HepG2 (cell line): ENCODE results near the gene HPD. TPM values are rescaled to one million over a fixed set of nuclear protein-coding genes. Genes with fewer than 3 reads are reported as not detected.

ENCODE experiments used
- ATAC-seq: fragments of 200-7000 bp; cut with Tn5 transposase; 3 replicates; pipeline ENCODE4 v1.9.1; 2020; ENCODE audit warnings: mild to moderate bottlenecking, moderate library complexity
- BruUV-seq: library from RNA; stranded (reverse); fragments of 400-500 nt; replicated peaks from 2 replicates; lab custom pipeline; 2021; lab: Mats Ljungman, UMichigan
- CTCF ChIA-PET: fragments of 300-600 bp; formaldehyde crosslinking; extraction: SDS; loops from one replicate; lab custom pipeline; 2021; ENCODE audit warnings: low total read pairs, inconsistent platforms, low intra/inter-chr PET ratio; lab: Yijun Ruan, JAX
- POLR2A ChIA-PET: fragments of 350-600 bp; sonication (Branson Sonifier 250); formaldehyde crosslinking; loops from one replicate; lab custom pipeline; 2020; ENCODE audit warnings: antibody characterized with exemption, inconsistent platforms; lab: Yijun Ruan, JAX
- DNase-seq: peaks from one replicate; pipeline ENCODE4 v3.0.0-alpha.2; 2015; ENCODE audit warnings: low spot score
- FAIRE-seq: peaks from 3 replicates; lab custom pipeline; 2011; peaks lifted over from hg19 to GRCh38; lab: Jason Lieb, UNC
- H2AFZ ChIP-seq: one replicate; pipeline ENCODE4 v1.6.1; 2011; ENCODE audit warnings: low read length, inconsistent platforms
- H3K27ac ChIP-seq: fragments of 300-600 bp; 3 replicates; pipeline ENCODE4 v1.8.0; 2011; ENCODE audit warnings: mixed run types, mild to moderate bottlenecking, mixed read lengths, low read length, inconsistent platforms; ENCODE audit not compliant: insufficient read depth; ENCODE audit errors: extremely low read length
- H3K27me3 ChIP-seq, 2 experiments: fragments of 200-600 bp in 1 of 2; 2 replicates in 1 of 2; 3 replicates in 1 of 2; pipeline versions ENCODE4 v1.6.0 to v1.8.0; 2011; ENCODE audit warnings: low read length in 2 of 2, mild to moderate bottlenecking in 2 of 2, moderate library complexity in 2 of 2, inconsistent platforms in 1 of 2; ENCODE audit not compliant: insufficient read depth in 2 of 2, control insufficient read depth in 1 of 2
- H3K36me3 ChIP-seq, 2 experiments: fragments of 200-600 bp in 1 of 2; replicated peaks in 1 of 2; 2 replicates in 1 of 2; 3 replicates in 1 of 2; pipeline versions ENCODE4 v1.5.1 to v1.8.0; 2011; ENCODE audit warnings: low read length in 2 of 2, inconsistent platforms in 1 of 2; ENCODE audit not compliant: insufficient read depth in 2 of 2, control insufficient read depth in 1 of 2
- H3K4me1 ChIP-seq: 2 replicates; pipeline ENCODE4 v1.5.1; 2012; ENCODE audit warnings: low read length, inconsistent platforms; ENCODE audit not compliant: insufficient read depth
- H3K4me2 ChIP-seq: 2 replicates; pipeline ENCODE4 v1.6.0; 2011; ENCODE audit warnings: low read depth, low read length, inconsistent platforms
- H3K4me3 ChIP-seq, 3 experiments: fragments of 200-600 bp in 1 of 3; sonication (generic), shearing (Covaris generic) in 1 of 3; replicated peaks in 1 of 3; 2 replicates each; pipeline ENCODE4 v1.5.1; 2011 to 2016; ENCODE audit warnings: low read length in 3 of 3, inconsistent platforms in 2 of 3, low read depth in 2 of 3, mild to moderate bottlenecking in 2 of 3, control low read depth in 1 of 3, mixed read lengths in 1 of 3; ENCODE audit not compliant: insufficient read depth in 1 of 3
- H3K79me2 ChIP-seq: one replicate; pipeline ENCODE4 v1.6.1; 2011; ENCODE audit warnings: low read length, inconsistent platforms; ENCODE audit not compliant: insufficient read depth
- H3K9ac ChIP-seq: 2 replicates; pipeline ENCODE4 v1.6.0; 2011; ENCODE audit warnings: mild to moderate bottlenecking, low read depth, low read length, inconsistent platforms; ENCODE audit not compliant: insufficient read depth
- H3K9me3 ChIP-seq: 2 replicates; pipeline ENCODE4 v1.5.1; 2012; ENCODE audit warnings: mild to moderate bottlenecking, low read length
- H4K20me1 ChIP-seq: 2 replicates; pipeline ENCODE4 v1.6.0; 2011; ENCODE audit warnings: inconsistent platforms, mild to moderate bottlenecking, low read length, moderate library complexity; ENCODE audit not compliant: insufficient read depth
- GABPB1 ChIP-seq: IDR thresholded peaks from 2 replicates; pipeline ENCODE4 v1.6.1; 2016; ENCODE audit warnings: mild to moderate bottlenecking, missing genetic modification reagents, moderate library complexity, missing compliant biosample characterization
- GTF3A ChIP-seq: sonication (generic); formaldehyde crosslinking; conservative IDR thresholded peaks from 2 replicates; pipeline ENCODE4 v1.4.0; 2020; ENCODE audit warnings: mild to moderate bottlenecking, missing genetic modification reagents
- HOMEZ ChIP-seq: IDR thresholded peaks from 2 replicates; pipeline ENCODE4 v1.6.1; 2016; ENCODE audit warnings: low read depth
- HOXD1 ChIP-seq: sonication (generic); formaldehyde crosslinking; IDR thresholded peaks from 2 replicates; pipeline ENCODE4 v1.5.0; 2020; ENCODE audit warnings: missing genetic modification reagents
- KLF12 ChIP-seq: sonication (generic); formaldehyde crosslinking; IDR thresholded peaks from 2 replicates; pipeline ENCODE4 v1.4.0; 2020; ENCODE audit warnings: missing genetic modification reagents, borderline replicate concordance
- SP4 ChIP-seq: sonication (generic); formaldehyde crosslinking; IDR thresholded peaks from 2 replicates; pipeline ENCODE4 v1.8.1; 2023; ENCODE audit warnings: mild to moderate bottlenecking, missing genetic modification reagents
- ZGPAT ChIP-seq: IDR thresholded peaks from 2 replicates; pipeline ENCODE4 v1.6.1; 2016; ENCODE audit warnings: mild to moderate bottlenecking
- ZNF264 ChIP-seq: sonication (generic); formaldehyde crosslinking; IDR thresholded peaks from 2 replicates; pipeline ENCODE4 v1.4.0; 2020; ENCODE audit warnings: missing genetic modification reagents
- ZNF317 ChIP-seq: sonication (generic); formaldehyde crosslinking; IDR thresholded peaks from 2 replicates; pipeline ENCODE4 v1.5.0; 2020; ENCODE audit warnings: mild to moderate bottlenecking, missing genetic modification reagents
- WGBS: methylation state at CpG from one replicate; pipeline ENCODE4 v1.1.6; 2017; ENCODE audit warnings: low lambda C conversion rate; 5-methylcytosine and 5-hydroxymethylcytosine counted together
- in situ Hi-C: cut with HindIII; loops from 2 replicates; pipeline ENCODE4 v1.10.0; 2017; ENCODE audit warnings: low pct_unique_long_range_greater_than_20kb; ENCODE audit not compliant: extremely low pct_ligation_motif_present
- intact Hi-C: fragments of 100-400 bp; cut with micrococcal nuclease; formaldehyde crosslinking; loops from one replicate; pipeline ENCODE4 v1.10.0; 2022; ENCODE audit not compliant: unreplicated experiment
- polyA plus RNA-seq, 8 experiments: library from polyadenylated mRNA; depleted of rRNA in 3 of 8; stranded (reverse) in 7 of 8; unstranded in 1 of 8; fragments of >200 nt; fragmentation: Illumina TruSeq in 4 of 8; extraction: Trizol in 4 of 8; gene quantifications; 2 replicates each; pipeline versions ENCODE4 v1.2.1 to v1.2.3, GENCODE V29; 2011 to 2016; ENCODE audit warnings: low read depth in 4 of 8, missing spikeins in 1 of 8, mixed read lengths in 1 of 8; ENCODE audit not compliant: insufficient read depth in 1 of 8
- total RNA-seq, 5 experiments: library from RNA; depleted of rRNA; stranded (reverse); fragments of >200 nt; fragmentation: Illumina TruSeq; extraction: Trizol; gene quantifications; 2 replicates each; pipeline ENCODE4 v1.2.3, GENCODE V29; 2016; ENCODE audit warnings: low read depth in 1 of 5

HPD gene
- total and polyA plus RNA-seq, 2 of the 13 experiments (the other 11 are each of a cell fraction or from before 2014, with no cell fraction given): 120 to 195 TPM

GRCh38 chr12:121903202-121903601, 44.5 kb upstream of the HPD start:
- TF ChIP-seq ZNF264 (CRISPR knock-in tag) (peak; percentile 87), GABPB1 (CRISPR knock-in tag) (no peak)
- ATAC-seq: peak; percentile 30; the same call in 2 of the 3 replicates
- no peak for FAIRE-seq
- H3K27ac ChIP-seq: no peak overlapping the region
- WGBS: 100% methylated on average over 1 of the region's 2 CpGs
- no peaks in the 10 kb centered on the region; a peak in 1 of 5 replicates for H3K27me3 ChIP-seq
- H3K79me2 ChIP-seq: no peaks in the 10 kb centered on the region
- H3K4me1 ChIP-seq: peaks cover 1% of the 10 kb centered on the region
- no peaks in the 10 kb centered on the region for H4K20me1 ChIP-seq
- H3K9ac ChIP-seq: no peak overlapping the region
- H2AFZ ChIP-seq: no peak overlapping the region
- ChIA-PET CTCF (no interaction called here), POLR2A (no interaction called here)
- no TSS peak for BruUV-seq
- intact Hi-C loops (no loop called here), in situ Hi-C loops (no loop called here)
- H3K4me3 ChIP-seq: no peak overlapping the region
- no peak for DNase-seq
- H3K9me3 ChIP-seq: no peaks in the 10 kb centered on the region
- H3K4me2 ChIP-seq: no peak overlapping the region
- H3K36me3 ChIP-seq: peaks cover 21 to 55% of the 10 kb centered on the region in 2 experiments; a peak in 4 of 5 replicates

- intact Hi-C loops (no loop called here), in situ Hi-C loops (no loop called here)
- Histone ChIP-seq H3K4me3 (no peak overlapping the region), H2AFZ (no peak overlapping the region), H4K20me1 (no peaks in the 10 kb centered on the region), H3K4me1 (peaks cover 5% of the 10 kb centered on the region), H3K27me3 (no peaks in the 10 kb centered on the region), H3K9me3 (no peaks in the 10 kb centered on the region), H3K79me2 (no peaks in the 10 kb centered on the region), H3K27ac (no peak overlapping the region), H3K36me3 (peaks cover 23 to 69% of the 10 kb centered on the region in 2 experiments), H3K9ac (no peak overlapping the region), H3K4me2 (no peak overlapping the region)
- no peak for FAIRE-seq
- ChIA-PET CTCF (no interaction called here), POLR2A (no interaction called here)
- TF ChIP-seq ZGPAT (CRISPR knock-in tag) (no peak), HOMEZ (no peak), SP4 (CRISPR knock-in tag) (no peak), GTF3A (no peak), ZNF317 (CRISPR knock-in tag) (no peak), HOXD1 (CRISPR knock-in tag) (no peak), KLF12 (CRISPR knock-in tag) (no peak)
- WGBS: 100% methylated on average over 3 of the region's 14 CpGs
- BruUV-seq: no TSS peak
- no peak for ATAC-seq
- no peak for DNase-seq
Measured at GRCh38 chr12:121899590-121899989, 40.9 kb upstream of the HPD start.
